Measurements from ENCODE around the gene CTIF.

Gene CTIF

DNA sequence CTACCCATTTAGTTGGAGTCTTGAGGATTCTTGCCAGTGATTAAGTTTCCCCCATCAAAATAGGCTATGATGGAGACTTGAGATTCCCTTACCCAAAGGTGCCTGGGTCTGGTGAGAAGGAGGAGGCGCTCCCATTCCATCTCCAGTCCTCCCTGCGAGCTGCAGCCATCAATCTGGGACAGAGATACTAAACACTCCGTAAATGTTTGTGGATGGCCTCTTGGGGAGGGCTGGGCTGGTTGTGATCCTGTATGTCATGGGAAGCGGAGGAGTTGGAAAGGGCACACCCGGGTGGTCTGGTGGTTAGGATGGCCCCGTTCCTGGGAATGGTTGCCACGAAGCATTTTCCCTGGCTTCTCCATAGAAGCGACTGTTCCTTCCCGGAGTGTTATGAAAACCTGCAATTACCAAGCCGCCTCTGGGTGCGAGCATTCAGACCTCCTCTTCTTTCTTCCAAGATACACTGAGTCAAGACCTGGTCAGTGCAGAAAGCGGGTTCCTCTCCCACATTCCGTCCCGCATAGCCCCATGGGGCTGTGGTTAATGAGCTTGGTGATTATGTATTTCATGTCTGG is 196.9 kb downstream of the CTIF start:
- Histone ChIP-seq H3K27me3 (ENCODE audit: control insufficient read depth, insufficient read depth, low read length) (no peaks in the 10 kb centered on the region), H3K79me2 (no peaks in the 10 kb centered on the region), H3K4me3 (ENCODE audit: low read depth, low read length) (no peak overlapping the region), H3K4me2 (ENCODE audit: low read length) (no peak overlapping the region), H3K36me3 (ENCODE audit: control insufficient read depth, insufficient read depth, low read length) (no peaks in the 10 kb centered on the region), H2AFZ (no peak overlapping the region), H3K9ac (no peak overlapping the region), H3K27ac (no peak overlapping the region), H3K9me3 (ENCODE audit: control insufficient read depth, low read length) (no peaks in the 10 kb centered on the region), H3K4me1 (no peaks in the 10 kb centered on the region)
- TF ChIP-seq, protein P1, sequence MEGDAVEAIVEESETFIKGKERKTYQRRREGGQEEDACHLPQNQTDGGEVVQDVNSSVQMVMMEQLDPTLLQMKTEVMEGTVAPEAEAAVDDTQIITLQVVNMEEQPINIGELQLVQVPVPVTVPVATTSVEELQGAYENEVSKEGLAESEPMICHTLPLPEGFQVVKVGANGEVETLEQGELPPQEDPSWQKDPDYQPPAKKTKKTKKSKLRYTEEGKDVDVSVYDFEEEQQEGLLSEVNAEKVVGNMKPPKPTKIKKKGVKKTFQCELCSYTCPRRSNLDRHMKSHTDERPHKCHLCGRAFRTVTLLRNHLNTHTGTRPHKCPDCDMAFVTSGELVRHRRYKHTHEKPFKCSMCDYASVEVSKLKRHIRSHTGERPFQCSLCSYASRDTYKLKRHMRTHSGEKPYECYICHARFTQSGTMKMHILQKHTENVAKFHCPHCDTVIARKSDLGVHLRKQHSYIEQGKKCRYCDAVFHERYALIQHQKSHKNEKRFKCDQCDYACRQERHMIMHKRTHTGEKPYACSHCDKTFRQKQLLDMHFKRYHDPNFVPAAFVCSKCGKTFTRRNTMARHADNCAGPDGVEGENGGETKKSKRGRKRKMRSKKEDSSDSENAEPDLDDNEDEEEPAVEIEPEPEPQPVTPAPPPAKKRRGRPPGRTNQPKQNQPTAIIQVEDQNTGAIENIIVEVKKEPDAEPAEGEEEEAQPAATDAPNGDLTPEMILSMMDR (IDR thresholded peaks at IDR 0.05) = no peak

GRCh38 chr18:48736321-48737260 is 197.8 kb downstream of the CTIF start:
- Histone ChIP-seq H3K4me2 (ENCODE audit: low read length) (no peak overlapping the region), H2AFZ (no peak overlapping the region), H3K4me1 (no peaks in the 10 kb centered on the region), H3K4me3 (ENCODE audit: low read depth, low read length) (no peak overlapping the region), H3K36me3 (ENCODE audit: control insufficient read depth, insufficient read depth, low read length) (no peaks in the 10 kb centered on the region), H3K79me2 (no peaks in the 10 kb centered on the region), H3K9me3 (ENCODE audit: control insufficient read depth, low read length) (no peaks in the 10 kb centered on the region), H3K9ac (no peak overlapping the region), H3K27ac (no peak overlapping the region), H3K27me3 (ENCODE audit: control insufficient read depth, insufficient read depth, low read length) (no peaks in the 10 kb centered on the region)
- TF ChIP-seq, protein P1 (IDR thresholded peaks at IDR 0.05) = no peak

- H3K27me3 ChIP-seq (ENCODE audit: control insufficient read depth, insufficient read depth, low read length) = no peaks in the 10 kb centered on the region
- no peak overlapping the region for H2AFZ ChIP-seq
- H3K9ac ChIP-seq = no peak overlapping the region
- TF ChIP-seq, protein P1 (IDR thresholded peaks at IDR 0.05) = no peak
- no peaks in the 10 kb centered on the region for H3K79me2 ChIP-seq
- no peak overlapping the region for H3K4me2 ChIP-seq (ENCODE audit: low read length)
- H3K9me3 ChIP-seq (ENCODE audit: control insufficient read depth, low read length) = no peaks in the 10 kb centered on the region
- H3K4me1 ChIP-seq = no peaks in the 10 kb centered on the region
- no peak overlapping the region for H3K27ac ChIP-seq
- H3K4me3 ChIP-seq (ENCODE audit: low read depth, low read length) = no peak overlapping the region
- no peaks in the 10 kb centered on the region for H3K36me3 ChIP-seq (ENCODE audit: control insufficient read depth, insufficient read depth, low read length)
These were observed 200.6 kb downstream of the CTIF start for GRCh38 chr18:48739266-48740067.

GRCh38 chr18:48740068-48740440 is 201.2 kb downstream of the CTIF start:
- TF ChIP-seq, protein P1 (IDR thresholded peaks at IDR 0.05) = no peak
- Histone ChIP-seq H2AFZ (no peak overlapping the region), H3K27ac (no peak overlapping the region), H3K4me2 (ENCODE audit: low read length) (no peak overlapping the region), H3K4me1 (no peaks in the 10 kb centered on the region), H3K36me3 (ENCODE audit: control insufficient read depth, insufficient read depth, low read length) (no peaks in the 10 kb centered on the region), H3K9me3 (ENCODE audit: control insufficient read depth, low read length) (no peaks in the 10 kb centered on the region), H3K79me2 (no peaks in the 10 kb centered on the region), H3K9ac (no peak overlapping the region), H3K4me3 (ENCODE audit: low read depth, low read length) (no peak overlapping the region), H3K27me3 (ENCODE audit: control insufficient read depth, insufficient read depth, low read length) (no peaks in the 10 kb centered on the region)
